GM19455 (cell line): Measurements from ENCODE around the gene LDLRAD3.
"Not testable (repeated sequence)": the region's sequence is repeated elsewhere in the genome, so short reads cannot be mapped to it uniquely, and the experiment has no call there.

Source experiments
- ATAC-seq: cut with Tn5 transposase; IDR thresholded peaks from one replicate; pipeline ENCODE4 v1.9.1; 2021; ENCODE audit not compliant: unreplicated experiment

LDLRAD3 gene

DNA sequence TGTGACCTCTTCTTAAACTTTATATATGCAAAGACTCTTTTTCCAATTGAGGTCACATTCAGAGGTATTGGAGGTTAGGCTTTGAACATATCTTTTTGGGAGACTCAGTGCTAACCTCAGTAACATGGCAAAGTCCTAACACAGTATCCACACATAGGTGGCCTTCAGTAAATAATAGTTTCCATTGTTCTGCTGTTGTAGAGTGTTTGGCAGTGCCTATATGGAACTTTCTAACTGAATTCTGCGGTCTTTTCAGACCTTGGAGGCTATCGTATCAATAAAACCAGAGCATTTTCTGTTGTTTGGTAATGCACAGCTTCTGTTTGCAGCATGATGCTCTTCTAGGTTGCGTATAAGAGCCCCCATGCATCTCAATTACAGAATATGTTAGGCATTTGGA, 47.0 kb downstream of the LDLRAD3 start:
- ATAC-seq = no peak

DNA sequence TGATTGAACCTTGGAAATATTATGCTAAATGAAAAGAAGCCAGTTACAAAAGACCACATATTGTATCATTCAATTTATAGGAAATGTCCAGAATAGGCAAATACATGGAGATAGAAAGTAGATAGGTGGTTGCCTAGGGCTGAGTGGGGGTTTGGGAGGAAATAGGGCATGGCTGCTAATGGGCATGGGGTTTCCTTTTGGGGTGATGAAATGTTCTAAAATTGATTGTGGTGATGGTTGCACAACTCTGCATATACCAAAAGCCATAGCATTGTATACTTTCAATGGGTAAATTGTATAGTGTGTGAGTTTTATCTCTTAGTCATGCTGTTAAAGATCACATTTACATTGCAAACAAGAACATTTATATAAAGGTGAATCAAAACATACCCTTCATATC, 48.7 kb downstream of the LDLRAD3 start:
- ATAC-seq = no peak

DNA sequence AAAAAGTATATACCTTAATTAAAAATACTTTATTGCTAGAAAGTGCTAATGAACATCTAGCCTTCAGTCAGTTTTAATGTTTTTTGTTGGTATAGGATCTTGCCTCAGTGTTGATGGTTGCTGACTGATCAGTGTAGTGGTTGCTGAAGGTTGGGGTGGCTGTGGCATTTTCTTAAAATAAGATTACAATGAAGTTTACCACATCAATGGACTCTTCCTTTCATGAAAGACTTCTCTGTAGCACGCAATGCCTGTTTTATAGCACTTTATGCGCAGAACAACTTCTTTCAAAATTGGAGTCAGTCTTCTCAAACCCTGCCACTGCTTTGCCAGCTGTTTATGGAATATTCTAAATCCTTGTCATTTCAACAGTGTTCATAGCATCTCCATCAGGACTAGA, 50.6 kb downstream of the LDLRAD3 start:
- no peak for ATAC-seq

DNA sequence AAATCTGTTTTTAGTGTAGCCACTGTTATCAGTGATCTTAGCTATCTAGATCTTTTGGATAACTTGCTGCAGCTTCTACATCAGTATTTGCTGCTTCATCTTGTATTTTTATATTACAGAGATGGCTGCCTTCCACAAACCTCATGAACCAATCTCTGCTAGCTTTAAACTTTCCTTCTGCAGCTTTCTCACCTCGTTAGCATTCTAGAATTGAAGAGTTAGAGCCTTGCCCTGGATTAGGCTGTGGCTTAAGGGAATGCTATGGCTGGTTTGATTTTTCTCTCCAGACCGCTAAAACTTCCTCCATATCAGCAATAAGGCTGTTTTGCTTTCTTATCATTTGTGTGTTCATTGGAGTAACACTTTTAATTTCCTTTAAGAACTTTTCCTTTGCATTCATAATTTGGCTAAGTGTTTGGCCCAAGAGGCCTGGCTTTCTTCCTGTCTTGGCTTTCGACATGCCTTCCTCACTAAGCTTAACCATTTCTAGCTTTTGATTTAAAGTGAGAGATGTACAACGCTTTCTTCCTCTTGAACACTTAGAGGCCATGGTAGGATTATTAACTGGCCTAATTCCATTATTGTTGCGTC, 51.9 kb downstream of the LDLRAD3 start:
- ATAC-seq = no peak

DNA sequence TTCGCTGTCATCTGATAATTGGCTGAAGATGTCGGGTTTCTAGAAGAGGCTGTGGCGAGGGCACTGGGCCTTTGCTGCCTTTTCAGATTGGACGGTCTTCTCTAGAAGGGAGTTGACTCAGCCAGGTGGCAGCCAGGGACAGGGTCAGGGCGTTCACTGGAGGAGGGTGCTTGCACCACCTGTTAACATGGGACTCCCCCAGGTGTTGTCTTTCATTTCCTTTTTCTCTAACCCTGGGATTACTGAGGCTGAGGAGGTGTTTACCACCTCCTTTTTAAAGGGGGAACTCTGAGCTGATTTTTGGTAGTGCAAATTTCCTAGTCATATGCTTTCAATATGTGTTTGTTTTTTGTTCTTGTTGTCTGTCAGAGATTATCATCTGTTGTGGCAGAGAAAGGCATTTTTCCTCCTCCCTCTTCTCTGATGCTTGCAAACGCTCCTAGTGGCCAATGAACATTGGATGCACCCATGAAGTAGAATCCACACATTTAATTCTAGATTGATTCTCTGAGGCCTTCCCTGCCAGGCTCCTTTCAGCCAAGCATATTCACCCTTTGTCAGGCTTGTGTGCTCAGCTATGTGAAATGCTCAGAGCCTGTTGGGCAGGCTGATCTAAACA, 54.1 kb downstream of the LDLRAD3 start:
- ATAC-seq = no peak

DNA sequence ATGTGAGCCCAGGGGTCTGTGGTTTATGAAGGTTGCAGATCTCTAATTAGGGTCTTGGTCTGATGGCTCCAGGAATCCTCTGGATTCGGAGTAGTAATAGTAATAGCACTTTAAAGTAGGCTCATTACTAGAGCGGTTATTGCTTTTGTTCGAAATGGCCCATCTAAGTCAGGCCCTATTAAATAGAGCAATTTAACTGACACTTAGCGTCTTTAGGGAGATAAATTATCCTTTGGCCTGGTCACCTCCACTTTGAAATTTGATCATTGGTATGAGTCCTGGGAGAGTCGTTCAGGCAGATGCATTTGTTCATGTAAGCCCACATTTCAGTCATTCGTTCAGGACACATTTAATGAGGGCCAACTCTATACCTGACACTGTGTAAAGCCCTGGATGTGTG, 54.8 kb downstream of the LDLRAD3 start:
- no peak for ATAC-seq

DNA sequence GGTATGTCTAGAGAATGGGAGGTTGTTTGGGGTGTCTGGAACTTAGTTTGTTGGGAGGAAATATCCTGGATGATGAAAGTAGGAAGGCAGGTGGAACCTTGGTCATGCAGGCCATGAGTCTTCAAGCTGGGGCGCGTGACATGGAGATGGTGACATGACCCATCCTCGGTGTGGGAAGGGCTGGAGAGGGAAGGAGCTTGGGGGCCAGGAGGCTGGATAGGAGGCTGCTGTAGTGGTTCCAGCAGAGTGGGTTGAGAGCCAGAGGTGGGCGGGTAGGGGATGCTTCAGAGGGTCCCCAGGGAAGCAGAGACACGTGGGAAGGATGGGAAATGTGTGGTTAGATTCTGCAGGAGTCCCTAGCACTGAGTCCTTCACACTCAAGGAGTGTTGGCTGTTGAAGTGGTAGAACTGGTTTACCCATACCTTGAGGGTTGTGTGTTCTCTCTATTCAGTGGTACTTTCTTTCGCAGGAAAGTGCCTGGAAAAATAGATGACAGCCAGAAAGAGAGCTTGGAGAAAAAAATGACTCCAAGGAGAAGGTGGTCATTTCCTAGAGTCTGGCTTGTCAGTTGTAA, 56.8 kb downstream of the LDLRAD3 start:
- no peak for ATAC-seq

DNA sequence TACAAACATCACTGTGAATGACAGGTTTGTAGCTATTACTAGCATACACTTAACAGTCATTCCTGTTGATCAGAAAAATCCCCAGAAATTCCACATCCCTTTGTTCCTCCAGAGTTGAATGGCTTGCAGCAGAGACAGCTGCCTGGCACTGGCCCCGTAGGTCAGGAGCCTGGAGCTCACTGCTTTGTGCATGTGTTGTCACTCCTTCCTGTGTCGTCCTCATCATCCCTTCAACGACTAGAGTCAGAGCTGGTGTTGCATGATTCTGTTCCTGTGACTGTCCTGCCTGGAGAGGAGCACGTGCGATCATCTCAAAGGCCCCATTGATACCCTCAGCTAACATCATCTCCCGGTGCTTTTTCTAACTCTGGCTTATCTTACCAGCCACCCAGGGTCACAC, 58.3 kb downstream of the LDLRAD3 start:
- no peak for ATAC-seq

DNA sequence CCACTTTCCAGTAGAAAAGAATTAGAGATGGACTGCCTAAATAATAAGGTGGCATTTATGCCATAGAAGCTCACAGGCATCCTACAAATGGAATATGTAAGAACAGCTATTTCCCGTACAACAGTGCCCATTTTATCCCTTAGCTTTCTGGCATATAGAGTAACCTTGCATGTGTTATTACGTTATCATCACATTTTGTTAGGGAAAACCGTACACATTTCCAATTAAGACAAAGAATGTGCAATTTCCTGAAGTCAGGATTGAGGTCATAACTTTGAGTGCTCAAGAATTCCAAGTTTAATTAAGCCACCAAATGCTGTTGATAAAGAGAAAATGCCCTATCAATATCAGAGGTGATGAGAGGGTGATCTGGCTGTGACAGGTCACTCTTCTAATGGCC, 58.9 kb downstream of the LDLRAD3 start:
- no peak for ATAC-seq

DNA sequence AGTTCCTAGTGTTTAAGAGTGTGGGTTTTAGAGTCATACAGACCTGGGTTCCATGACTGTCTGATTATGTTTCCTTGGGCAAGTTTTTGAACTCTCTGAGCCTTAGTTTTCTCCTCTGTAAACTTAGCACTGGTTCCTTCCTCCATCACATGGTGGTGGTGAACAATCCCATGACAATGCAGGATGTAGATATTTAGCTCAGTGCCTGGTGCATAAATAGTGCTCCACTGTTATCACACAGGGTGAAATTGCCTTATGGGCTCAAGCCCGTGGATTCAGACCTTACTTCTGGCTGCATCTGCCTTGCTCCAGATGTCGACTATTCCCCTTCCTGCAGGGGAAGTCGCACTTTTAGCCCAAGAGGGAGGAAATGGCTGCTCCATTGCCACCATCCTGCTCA, 62.7 kb downstream of the LDLRAD3 start:
- ATAC-seq = no peak

DNA sequence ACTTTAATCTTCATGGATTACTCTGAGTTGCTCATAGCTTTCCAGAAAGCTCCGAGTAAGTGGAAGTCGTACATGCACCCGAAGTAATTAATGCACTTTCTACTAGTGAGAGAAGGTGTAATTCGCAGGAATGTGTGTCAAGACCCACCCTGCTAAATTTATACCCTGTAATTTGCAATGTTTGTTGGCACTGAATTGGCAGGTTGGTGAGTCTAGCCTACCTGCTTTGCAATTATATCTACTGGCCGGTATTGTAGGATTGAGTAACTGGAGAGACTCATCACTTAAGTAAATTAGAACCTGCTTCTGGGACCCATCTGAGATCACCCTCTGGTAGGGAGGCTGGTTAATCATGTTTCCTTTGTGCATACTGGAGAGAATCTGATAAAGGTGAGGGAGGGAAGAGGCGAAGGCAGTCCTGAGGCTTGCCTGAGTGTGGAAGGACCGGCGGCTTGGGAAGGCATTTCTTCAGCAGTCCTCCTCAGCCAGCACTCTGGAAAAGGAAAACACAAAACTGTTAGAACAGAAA, 63.3 kb downstream of the LDLRAD3 start:
- no peak for ATAC-seq

DNA sequence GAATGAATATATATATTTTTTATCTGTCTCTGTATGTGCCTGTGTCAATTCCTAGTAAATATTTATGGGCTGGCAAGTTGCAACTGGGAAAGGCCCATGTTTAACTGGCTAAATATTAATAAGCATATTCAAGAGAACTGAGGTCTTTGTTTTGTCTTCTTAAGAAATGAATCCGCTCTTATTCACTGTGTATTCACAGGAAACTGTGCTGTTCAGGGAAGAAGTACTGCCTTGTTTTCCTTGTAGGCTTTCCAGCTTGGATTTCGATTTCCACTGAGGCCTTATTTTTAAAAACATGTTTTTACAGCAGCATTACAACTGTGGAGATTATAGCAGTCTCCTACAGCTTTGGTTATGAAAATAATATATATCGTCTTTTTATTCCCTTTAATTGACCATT, 64.7 kb downstream of the LDLRAD3 start:
- ATAC-seq = no peak

DNA sequence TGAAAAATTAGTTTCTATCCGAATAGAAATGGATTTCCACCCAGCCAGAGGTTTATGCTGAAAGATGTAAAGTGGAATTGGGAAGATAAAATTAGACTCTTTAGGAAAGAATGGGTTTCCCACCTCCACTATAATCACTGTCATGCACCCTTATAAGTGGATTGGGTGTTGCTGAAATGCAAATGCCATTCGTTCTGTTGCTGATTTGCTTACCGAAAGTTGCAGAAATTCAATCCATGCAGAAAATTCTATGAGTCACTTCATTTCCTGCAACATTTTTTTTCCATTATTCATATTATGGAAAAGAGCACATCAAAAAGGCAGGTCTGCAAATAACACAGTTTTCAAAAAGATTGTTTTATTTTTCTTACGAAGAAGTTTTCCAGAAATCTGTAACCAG, 65.6 kb downstream of the LDLRAD3 start:
- no peak for ATAC-seq

DNA sequence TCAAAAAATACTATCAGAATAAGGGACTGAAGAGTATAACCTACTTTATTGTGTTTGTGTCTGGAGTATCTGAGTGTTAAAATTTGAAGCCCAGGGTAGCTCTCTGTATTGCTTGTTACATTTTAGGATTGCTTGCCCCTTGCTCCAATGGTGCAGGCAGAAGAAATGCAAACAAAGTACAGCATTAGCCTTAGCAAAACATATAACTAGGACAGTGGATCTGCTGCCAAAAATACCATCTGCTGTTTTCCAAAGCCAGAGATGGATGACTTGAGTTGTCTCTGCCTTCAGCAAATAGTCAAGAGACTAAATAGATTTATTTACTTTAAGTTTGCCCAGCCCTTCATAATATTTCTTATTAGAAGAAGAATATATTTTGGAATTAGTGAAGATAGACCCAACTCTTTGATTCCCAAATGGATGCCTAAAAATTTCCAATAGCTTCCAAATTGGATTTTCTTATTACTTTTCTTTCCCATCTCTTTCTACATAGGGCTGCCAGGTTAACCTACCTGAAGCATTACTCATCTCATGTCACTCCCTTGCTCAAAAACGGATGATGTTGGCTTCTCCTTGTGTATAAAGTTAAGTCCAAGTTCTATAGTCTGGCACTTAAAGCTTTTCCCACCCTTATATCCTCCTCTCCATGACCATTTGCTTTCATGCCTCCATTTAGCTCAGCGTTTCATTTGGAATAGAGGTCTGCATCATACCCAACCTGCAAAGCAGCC, 66.3 kb downstream of the LDLRAD3 start:
- no peak for ATAC-seq

DNA sequence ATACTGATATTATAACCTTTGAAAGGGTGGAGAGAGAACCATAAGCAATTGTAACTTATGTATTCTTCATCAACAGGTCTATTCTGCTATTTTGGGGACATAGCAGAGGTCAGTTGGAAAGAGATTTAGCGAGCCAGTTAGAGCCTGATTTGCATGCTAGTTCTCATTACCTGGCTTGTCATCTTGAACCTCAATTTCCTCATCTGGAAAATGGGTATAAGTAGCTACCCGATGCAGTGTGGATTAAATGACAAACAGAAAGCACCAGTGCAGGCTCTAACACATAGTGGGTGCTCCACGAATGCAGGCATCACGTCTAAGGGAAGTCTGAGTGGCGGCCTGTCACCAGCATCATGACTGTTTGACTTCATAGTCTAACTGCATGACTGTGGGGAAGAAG, 67.7 kb downstream of the LDLRAD3 start:
- no peak for ATAC-seq

DNA sequence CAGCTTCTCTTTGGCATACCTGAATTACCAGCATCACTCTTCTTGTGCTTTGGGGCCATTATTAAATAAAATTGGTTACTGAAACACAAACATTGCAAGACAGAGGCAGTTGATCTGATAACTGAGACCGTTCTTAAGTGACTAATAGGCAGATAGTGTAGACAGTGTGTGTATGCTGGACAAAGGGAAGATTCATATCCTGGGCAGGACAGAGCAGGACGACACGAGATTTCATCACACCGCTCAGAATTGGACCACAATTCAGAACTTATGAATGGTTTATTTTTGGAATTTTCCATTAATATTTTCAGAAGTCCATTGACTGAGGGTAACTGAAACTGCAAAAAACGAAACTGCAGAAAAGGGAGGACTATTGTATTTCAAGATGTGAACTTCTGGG, 68.6 kb downstream of the LDLRAD3 start:
- no peak for ATAC-seq

DNA sequence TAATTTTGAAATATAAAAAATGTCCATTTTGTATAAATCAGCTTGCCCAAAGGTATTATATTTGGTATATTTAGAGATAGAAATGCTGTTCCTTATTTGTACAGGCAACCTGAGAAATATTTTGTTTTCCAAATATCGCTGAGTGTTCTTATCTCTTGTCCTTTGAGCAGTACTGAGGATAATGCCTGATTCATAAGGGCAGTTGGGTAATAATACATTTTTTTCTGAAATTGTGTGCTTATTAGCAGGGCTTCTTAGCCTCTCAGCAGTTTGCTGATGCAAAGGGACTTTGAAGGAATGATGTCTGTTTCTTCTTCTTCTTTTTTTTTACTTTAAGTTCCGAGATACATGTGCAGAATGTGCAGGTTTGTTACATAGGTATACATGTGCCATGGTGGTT, 69.1 kb downstream of the LDLRAD3 start:
- no peak for ATAC-seq

DNA sequence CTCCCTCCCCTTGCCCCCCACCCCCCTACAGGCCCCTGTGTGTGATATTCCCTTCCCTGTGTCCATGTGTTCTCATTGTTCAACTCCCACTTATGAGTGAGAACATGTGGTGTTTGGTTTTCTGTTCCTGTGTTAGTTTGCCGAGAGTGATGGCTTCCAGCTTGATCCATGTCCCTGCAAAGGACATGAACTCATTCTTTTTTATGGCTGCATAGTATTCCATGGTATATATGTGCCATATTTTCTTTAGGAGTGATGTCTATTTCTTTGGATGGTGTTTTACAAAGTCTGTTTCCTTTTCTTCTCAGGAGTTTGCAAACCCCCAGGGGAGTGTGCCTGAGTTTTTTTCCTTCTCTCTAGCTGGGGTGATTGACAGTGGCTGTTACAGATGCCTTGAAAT, 69.6 kb downstream of the LDLRAD3 start:
- ATAC-seq = not testable (repeated sequence)

DNA sequence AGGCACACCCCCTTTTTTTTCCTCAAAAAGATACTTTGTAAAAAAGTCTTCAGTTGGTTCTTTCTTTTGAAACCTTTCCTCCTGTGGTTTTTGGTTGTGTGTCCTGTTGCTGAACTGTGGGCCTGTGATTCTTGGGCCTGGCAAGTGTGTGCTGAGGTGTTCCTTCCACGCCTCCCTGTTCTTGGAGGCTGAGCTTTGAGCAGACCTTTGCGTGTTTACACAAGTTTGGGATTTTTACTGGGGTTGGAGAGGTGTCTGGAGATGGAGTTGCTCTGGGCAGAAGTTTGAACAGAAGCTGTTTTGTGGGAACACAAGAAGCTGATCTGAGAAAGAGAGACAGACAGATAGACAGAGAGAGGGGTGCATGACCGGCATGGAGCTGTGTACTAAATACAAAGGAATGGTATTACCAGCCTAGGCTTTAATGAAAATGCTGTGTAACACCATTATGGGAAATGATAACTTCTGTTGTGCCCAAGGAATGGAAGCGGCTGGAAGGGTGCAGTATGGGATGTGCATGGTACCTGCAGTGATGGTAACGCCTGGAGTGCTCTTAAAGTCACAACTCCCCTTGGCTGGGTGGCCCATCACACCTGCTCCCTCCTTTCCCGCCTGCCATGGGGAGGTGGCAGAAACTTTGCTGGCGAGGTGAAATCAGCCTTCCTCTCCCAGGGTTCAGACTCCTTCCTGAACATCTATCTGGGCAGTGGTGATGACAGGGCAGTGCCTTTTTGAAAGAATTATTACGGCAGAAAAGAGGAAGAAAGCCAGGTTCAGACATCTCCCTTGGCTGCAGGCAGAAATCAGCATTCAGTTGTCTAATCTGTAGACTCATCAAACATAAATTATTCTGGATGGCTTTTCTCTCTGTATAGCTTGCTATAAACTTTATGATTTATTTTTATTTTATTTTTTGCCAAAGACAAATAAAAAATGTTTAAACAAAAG, 70.4 kb downstream of the LDLRAD3 start:
- no peak for ATAC-seq

DNA sequence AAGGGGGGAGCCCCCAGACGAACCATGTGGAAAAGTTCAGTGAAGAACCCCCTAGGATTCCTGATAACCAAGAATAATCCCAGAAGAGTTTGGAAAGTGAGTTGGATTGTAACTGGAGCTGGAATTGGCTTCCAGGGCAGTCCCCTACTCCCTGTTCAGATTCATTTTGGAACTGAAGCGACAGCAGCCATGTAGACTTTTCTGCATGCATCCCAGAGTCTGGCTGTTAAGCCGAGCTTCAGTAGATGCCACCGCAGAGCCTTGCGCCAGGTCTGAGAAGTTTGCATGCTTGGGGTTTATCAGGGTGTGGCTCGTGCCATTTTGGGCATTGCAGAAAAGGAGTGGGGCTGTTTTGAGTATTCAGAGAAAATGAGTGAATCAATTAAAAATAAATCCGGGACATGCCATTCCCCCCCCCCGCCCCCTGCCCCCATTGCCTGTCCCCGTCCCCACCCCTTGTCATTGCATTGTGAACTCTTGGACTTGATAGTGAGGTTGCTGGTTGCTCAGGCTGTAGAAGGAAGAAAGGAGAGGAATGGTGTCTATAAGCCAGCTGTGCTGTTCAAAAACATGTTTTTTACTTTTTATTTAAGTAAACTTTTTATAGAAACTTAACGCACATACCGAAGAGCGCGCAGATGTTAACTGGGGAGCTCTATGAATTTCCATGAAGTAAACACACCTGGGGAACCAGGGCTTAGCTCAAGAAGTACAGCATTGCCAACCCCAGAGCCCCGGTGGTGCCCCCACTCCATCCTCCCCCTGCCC, 71.2 kb downstream of the LDLRAD3 start:
- no peak for ATAC-seq
